Epidermal melanocyte (primary cell): ENCODE data around the gene FAM237A.

ENCODE experiments used
- DNase-seq: peaks from one replicate; pipeline ENCODE4 v3.0.0; 2011; ENCODE audit warnings: low spot score; ENCODE audit not compliant: insufficient read length

FAM237A gene

DNA sequence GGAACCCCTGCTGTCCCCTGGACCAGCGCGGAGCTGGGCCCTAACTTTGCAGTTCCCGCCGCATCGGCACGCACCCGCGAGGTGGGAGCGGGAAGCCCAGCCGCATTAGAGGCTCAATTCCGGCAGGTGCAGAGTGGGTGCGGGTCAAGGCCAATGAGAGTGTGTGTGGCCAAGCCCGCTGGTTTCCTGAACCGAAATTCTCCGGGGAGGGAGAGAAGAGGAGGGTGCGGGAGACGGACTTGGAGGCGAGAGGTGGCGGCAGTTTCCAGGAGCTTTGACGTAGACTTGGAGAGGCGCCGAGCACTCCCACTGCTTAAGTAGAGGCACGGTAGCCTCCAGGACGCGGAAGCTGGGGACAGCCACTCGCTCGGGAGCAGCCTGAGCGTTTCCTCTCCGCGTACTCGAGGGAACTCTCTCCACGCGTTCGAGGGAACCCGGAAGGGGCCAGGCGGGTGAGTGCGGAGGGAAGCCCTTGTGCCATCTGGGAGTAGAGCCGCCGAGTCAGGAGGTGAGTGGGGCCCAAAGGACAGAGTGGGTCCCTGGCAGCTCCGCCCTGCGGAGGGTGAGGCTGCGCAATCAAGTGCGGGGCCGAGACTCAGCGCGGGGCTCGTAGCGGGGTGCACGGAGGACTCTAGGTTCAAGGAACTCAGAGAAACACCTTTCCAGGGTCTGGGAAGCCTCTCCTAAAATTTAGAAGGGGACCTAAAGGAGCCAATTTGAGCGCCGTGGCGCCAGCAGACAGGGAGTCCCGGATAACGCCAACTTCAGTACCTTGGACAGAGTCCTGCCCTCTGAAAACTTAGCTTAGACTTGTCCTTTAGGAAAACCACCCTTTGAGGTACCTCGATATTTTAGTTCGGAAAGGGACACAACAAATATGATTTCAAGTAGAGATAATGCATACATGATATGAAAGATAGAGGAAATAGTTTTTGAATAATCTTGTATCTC, at the start of gene FAM237A:
Gene FAM237A, plus strand, starts transcription at position 413 of the 951 bp plus-strand sequence. CDS start 1,750 bp downstream, outside the sequence.
- peak; percentile 45 for DNase-seq

DNA sequence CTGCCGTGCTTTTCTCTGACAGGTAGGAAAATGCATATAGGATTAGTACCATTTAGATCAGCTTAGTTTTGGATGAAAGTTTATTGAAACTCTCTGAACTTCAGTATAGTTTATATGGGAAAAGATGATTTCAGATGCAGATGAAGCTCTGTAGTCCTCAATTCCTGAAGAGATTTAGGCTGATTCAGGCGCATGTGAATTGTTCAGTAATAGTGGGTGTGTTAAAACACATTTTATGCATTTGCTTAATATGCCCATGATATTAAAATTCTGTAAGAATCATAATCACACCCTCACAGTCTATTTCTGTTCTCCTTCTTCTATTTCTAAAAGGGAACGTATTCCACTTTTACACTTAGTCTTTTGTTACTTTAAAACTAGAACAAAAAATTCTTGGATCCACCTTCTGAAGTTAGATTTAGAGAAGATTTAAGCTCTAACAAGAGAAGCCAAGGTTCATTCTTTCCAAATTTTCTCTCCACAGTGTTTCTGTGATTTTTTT, 44.5 kb upstream of the FAM237A start:
- no peak for DNase-seq

DNA sequence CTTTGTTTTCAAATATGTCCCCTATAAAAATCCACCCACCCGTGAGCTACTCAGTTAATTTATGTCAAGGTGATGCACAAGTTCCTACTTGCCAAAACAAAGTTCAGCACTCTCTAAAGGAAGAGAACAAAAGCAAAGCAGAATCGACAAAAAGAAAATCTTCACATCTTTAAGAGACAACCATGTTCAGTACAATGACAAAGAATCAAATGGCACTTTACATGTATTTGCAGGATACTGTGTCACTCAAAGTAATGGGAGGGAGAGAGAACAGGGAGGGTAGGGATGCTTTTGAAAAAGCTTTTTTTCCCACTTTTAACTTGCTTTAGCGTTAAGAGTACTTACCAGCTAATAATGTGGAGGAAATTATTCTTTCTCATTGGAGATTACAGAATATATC, 39.0 kb upstream of the FAM237A start:
- DNase-seq = no peak

DNA sequence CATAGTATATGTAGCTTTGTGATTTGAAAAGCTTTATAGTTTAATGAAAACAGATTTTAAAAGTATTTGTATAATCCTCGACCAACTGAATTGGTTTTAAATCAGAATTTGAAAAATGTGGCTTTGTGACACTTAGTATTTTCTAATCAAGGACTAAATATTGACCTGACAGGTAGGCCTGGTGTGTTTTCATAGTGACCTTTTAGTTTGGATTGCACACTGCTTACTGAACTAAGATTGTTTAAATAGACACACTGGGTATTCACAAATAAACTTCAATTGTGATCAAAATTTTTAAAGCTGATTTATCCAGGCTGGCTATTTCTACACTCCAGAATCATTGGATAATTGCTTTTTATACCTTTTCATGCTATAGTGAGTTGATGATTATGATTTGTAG, 31.8 kb upstream of the FAM237A start:
- no peak for DNase-seq

DNA sequence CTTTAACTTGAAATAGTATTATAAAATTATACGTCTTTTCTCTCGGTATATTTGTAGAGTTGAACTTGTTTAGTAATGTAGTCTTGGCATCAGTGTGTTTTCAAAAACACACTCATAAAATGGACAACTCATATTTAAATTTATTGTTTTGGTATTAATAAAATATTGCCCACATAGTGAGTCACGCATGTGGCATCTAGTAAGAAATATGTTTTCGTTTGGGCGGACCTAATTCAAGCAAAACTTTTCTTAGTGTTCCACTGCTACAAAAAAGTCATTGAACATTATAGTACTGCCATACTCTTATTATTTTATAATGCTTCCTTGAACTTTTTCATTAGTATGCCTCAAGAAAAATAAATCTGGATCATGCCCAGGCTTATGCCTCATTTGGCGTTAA, 31.1 kb upstream of the FAM237A start:
- DNase-seq = no peak

DNA sequence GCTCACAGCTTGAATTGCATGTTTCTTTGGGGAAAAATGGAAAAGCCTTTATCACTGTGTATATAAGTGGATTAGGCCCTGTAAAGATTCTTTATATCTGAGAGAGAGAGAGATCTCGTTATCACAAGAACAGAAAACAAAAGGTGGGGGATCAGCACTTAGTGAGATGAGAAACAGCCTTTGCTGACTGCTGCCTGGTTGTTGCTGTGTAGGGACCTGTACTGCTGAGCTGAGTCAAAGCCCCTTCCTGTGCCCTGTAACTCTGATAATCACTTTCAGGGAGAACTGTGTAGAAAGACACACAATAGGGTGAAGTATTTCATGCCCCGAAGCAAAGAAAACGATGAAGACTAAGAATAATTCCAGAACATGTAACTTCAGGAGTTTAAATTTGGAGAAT, 30.6 kb upstream of the FAM237A start:
- no peak for DNase-seq

DNA sequence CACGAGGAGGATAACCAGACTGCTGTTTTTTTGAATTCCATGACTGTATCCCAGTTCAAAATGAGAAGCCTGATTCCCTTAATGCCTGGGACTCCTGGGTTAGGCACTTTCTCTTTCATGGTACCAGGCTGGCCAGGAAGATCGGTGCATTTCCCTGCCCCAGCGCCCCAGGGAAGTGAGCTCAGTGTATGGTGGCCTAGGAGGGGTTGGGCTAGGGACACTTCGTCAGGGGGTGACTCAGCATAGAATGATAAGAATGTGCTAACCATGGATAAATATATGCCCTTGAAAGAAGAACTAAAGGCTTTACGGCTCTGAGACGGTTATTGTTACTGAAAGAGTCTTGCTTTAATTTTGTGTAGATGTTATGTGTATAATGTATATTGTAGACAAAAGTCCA, 27.5 kb upstream of the FAM237A start:
- DNase-seq = no peak

DNA sequence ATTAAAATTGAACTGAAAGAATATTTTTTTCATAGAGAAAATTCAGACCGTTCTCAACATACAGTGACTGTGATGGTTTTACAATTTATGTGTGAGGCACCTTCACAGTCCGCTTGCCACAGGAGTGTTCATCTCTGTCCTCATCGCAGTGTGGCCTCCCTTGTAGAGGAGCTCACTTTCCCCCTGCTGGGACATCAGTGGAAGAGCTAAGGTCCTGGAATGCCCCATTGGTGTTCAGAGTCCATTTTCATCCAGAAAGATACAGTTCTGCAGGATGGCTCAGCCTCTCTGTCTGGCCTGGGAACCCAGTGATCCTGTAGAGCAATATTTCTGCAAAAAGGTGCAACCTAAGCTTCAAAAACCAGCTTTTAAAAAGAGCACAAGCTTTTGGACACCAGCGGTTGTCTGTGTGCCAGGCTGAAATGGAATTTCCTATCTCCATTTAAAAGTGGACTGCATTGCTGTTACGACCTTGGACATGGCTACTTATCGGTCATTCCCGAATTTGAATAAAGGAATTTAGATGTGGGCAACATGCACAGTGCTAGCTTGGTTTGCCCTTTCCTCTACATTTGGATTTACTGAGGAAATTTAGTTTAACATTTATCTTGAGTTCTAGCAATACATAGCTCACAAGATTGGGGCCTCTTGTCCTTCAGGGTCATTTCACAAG, 26.7 kb upstream of the FAM237A start:
- DNase-seq = no peak

DNA sequence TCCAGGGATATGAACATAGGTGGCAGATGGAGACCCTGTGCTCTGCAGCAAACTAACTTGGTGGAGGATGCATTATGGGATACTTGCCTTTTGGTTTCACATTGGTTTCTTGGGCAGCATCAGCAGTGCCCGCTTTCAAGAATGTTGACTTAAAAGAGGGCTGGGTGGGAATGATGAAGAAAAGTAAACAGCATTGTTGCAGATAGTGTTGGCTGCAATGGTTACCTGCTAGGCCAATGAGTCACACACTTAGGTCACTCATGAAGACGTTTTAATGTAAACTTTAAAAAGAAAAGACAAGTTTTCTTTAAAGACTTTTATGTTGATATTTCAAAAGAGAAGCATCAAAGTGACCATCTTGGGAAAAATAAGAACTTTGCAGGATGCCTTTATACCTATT, 26.1 kb upstream of the FAM237A start:
- no peak for DNase-seq

DNA sequence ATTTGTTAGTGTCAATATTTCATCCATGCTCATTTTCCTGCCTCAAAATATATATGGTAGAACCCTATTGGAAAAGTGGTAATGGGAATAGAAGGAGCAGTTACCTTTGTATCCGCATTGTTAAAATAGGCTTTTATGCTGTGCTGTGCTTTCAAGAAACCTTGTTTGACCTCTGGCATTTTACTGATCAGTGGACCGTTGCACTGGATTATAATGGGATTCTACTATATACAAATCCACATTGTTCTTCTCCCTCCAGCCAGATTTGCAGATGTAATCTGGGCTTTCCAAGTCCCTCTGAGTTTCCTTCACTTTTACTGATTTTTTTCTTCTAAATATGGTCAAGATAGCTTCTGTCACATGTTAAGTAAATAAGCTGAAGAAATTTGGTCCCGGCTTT, 23.3 kb upstream of the FAM237A start:
- DNase-seq = no peak

DNA sequence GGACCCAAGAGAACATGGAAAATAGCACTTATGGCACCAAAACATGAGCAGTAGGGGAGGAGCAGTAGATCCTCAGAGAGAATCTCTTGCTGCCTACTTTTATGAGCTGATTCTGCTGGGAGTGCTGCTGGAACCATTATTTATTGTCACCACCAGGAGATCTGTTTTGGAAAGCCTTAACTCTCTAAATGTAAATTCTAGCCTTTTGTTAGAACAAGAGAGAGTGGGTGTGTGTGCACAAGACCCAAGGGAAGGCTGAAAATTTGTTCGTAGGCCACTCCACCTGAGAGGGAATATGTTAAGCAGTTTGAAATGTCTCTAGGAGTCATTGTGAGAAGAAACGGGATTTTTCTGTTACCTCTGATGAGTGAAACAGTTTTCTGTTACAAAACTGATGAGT, 16.2 kb upstream of the FAM237A start:
- DNase-seq = no peak

DNA sequence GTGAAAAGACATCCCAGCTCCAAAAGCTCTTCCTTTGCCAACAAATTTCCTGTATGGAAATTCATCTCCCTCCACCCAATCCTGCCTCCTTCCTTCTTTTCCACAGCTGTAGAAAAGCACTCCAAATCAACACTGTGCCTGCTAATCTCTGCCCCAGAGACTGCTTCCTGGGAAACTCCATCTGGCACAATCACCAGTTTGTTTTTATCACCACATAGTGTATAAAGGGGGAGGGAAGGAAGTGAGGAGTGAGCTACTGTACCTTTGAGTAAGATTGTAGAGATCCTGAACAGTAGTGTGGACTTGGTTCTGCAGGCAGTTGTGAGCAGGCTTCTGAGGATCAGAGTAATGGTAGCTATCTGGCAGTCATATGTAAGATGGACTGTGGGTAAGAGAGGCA, 14.7 kb upstream of the FAM237A start:
- DNase-seq = no peak

DNA sequence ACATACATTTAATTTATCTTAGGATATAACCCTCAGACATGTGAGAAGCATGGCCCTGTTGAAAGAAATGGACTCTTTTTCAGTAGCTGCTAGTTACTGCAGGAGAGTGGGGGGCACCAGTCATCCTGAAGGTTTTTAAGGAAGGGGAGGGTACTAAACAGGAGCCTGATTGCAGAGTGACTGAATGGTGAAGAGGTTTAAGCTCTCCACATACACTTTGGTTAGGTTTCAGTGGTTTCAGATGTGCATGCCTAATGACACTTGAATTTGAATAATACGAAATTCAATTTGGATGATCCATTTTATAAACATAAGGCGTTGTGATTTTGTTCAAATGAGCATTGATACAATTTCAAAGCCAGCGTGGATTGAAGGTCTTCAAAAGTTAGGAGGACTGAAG, 10.9 kb upstream of the FAM237A start:
- DNase-seq = no peak

DNA sequence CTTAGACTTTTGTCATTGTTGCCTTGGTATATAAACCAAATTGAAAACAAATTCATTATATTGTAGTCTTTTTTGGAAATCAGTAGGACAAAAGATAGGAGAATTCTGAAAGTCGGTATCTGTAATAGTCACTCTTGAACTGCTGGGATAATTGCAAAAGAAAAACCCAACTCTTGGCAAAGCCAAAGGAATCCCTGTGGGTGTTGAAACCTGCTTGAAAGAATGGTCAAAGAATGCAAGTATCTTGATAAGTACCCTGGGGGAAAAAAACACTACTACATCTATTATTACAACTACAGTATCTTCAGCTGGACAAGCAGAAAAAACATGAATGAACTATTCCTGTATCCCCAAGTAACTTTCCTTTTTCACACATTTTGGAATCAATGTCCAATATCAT, 7.3 kb upstream of the FAM237A start:
- no peak for DNase-seq

DNA sequence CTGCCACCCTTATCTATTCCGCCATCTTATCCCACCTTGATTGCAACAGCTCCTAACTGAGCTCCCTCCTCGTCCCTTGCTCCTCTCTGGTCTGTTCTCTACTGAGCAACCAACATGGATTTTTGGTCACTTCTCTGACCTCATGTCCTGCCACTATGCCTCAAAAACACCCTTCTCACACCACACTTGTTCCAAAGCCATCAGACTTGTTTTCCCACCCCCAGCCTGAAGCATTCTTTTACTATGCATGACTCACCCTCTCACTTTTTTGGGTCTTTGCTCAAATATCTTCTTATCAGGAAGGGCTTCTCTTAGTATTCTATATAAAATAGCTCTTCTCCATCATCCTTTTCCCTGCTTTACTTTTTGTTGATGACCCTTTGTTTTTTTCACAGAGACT, 2.7 kb upstream of the FAM237A start:
- DNase-seq = no peak

DNA sequence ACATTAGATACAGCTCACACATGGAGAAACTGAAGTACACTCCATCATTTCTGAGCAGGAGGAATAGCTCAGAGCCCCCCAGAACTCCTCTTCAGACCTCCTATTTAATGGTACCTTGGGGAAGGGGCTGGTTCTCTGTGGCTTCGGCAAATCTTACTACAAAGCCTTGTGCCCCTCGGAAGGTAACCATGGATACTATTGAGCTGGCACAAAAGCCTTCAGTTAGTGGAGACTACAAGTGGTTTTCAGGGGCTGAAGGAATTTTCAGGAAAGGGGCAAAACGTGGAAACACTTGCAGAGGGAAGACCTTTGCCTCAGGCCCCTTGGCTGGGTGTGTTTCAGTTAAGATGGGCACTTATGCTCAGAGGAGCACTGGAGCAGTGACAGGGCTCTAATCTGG, 1.1 kb upstream of the FAM237A start:
- DNase-seq = no peak

DNA sequence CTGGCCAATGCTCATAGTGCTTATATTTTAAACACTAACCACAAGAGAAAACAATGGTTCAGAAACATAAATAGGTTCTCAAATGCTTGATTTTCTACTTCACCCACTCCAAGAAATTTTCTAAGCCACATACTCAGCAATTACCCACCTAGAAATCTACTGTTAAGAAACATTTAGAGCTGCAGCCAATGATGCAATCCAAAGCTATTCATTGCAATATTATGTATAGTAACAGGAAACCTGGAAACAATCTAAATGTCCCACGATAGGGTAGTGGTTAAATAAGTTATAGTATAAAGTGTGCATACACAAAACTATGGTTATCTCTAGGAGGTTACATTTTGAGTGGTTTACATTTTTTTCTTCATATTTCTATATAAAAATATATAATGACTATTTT, 5.7 kb downstream of the FAM237A start:
- DNase-seq = no peak

DNA sequence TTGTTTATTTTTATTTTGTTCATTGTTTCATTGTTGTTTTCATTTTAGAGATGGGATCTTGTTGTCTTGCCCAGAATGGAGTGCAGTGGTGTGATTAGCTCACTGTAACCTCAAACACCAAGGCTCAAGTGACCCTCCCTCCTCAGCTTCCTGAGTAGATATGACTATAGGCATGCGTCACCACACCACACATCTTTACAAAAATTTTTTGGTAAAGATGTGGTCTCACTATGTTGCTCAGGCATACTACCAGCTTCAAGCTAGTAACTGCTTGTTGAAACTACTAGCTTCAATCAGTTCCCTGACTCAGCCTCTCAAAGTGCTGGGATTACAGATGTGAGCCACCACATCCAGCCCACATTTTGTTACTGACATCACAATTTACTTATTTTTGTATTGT, 14.8 kb downstream of the FAM237A start:
- DNase-seq = no peak

DNA sequence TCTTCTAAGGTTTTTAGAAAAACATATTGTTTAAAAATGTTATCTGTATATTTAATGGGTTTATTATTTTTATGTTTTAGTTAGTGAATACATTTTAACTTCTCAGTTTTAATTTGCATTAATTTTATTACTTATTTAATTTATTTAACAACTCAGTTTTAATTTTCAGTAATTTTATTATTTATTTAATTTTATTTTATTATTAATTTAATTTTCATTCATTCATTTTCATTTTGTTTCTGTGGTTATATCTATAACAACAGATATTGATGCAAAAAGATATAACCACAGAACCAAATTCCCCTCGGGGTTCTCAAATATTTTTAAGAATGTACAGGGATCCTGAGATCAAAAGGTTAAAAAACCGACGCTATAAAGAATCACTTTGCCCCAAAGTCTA, 23.0 kb downstream of the FAM237A start:
- DNase-seq = no peak

DNA sequence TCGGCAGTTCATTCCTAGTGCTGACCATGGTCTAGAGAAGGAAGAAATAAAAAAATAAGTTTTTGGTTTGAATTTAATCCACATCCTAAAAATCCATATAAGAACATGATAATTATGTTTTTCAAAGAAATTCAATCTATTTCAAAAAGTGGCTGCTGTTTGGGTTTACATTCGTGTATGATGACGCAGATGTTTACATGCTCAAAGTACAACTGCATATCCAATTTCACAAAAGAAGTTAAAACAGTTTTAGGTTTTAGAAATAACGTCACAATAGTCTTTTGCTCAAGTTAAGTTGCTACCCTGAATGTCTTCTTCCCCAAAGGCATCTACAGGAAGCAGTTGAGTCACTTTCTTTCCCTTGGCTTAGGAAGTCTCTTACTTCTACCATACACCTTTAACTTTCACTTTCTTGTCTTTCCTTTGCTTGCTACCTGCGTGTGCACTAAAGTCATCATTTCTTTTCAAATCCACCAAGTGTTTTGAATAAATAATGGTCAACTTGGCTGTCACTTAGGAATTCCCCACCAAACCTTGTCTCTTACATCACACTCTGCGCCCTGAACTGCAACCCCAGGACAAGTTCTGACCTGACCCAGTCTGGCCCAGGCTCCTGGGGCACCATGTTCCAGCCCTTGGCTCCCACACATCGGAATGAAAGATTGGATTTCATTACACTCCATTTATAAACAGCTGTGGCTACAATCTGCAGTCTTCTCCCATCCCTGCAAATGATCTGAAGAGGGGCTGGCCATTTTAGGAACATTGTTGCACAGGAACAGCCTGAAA, 28.4 kb downstream of the FAM237A start:
- no peak for DNase-seq

DNA sequence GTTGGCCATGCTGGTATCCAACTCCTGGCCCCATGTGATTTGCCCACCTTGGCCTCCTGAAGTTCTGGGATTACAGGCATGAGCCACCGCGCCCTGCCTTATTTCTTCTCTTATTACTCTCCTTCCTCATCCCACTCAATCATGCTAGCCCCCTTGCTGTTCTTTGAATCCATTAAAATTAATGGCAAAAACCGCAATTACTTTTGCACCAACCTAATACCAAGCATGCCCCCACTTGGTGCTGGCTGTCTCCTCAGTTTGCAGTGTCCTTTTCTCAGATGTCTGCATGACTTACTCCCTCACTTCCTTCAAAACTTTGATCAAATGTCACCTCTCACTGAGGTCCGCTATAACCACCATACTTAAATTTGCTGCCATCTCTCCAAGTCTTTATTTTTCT, 41.3 kb downstream of the FAM237A start:
- no peak for DNase-seq

DNA sequence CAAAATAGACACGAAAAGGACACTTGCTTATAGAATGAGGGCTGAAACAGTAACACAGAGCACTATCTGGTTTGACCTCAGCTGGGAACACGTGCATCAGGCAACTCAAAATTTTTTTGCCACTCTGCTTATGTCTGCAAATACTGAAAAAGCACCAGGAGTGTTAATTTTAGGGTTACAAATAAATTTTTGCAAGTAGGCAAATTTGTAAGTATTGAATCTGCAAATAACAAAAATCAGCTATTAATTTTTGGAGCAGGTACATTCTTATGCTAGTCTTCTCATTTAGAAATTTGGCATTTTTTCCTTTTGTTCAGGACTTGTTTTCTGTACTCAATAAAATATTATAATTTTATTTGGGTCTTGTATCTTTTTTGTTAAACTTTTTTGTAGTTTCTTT, 46.2 kb downstream of the FAM237A start:
- no peak for DNase-seq
